HEK293 (cell line): ENCODE measurements around the gene ZFAND6.
"Not testable (repeated sequence)": the region's sequence is repeated elsewhere in the genome, so short reads cannot be mapped to it uniquely, and the experiment has no call there.

ENCODE experiments used
- CTCF ChIA-PET: fragments of 350-600 bp; formaldehyde crosslinking; extraction: SDS; loops from one replicate; lab custom pipeline; 2021; ENCODE audit warnings: antibody characterized with exemption; lab: Yijun Ruan, JAX
- POLR2A ChIA-PET: fragments of 300-600 bp; formaldehyde crosslinking; extraction: SDS; loops from one replicate; lab custom pipeline; 2020; ENCODE audit warnings: antibody characterized with exemption, inconsistent platforms; lab: Yijun Ruan, JAX
- H3K27ac ChIP-seq: fragments of 200-500 bp; sonication (Bioruptor generic); 2 replicates; pipeline ENCODE4 v1.5.1; 2014; ENCODE audit warnings: low read depth, low read length, control low read depth, inconsistent platforms; ENCODE audit errors: extremely low read depth
- H3K36me3 ChIP-seq, 2 experiments: fragments of 200-500 bp in 1 of 2; sonication (Bioruptor generic) in 1 of 2; 1 replicate in 1 of 2; 2 replicates in 1 of 2; pipeline ENCODE4 v1.5.1; 2014 to 2017; ENCODE audit warnings: inconsistent platforms in 2 of 2, low read length in 2 of 2; ENCODE audit not compliant: control insufficient read depth in 2 of 2, insufficient read depth in 1 of 2
- H3K4me1 ChIP-seq: fragments of 200-500 bp; sonication (Bioruptor generic); 2 replicates; pipeline ENCODE4 v1.5.1; 2014; ENCODE audit warnings: mild to moderate bottlenecking, low read length, inconsistent platforms; ENCODE audit not compliant: control insufficient read depth, insufficient read depth
- H3K4me3 ChIP-seq: 2 replicates; pipeline ENCODE4 v1.5.1; 2011; ENCODE audit warnings: low read depth, mild to moderate bottlenecking, control low read depth, low read length, moderate library complexity
- H3K9me3 ChIP-seq: fragments of 200-500 bp; sonication (Bioruptor generic); 2 replicates; pipeline ENCODE4 v1.5.1; 2014; ENCODE audit warnings: low read depth, low read length, inconsistent platforms; ENCODE audit not compliant: control insufficient read depth, insufficient read depth
- ATF2 ChIP-seq: fragments of 450-650 bp; formaldehyde crosslinking; IDR thresholded peaks from 2 replicates; pipeline ENCODE4 v1.5.1; 2016; ENCODE audit warnings: missing biosample characterization, missing genetic modification characterization, low read depth
- EGR2 ChIP-seq: fragments of 450-650 bp; formaldehyde crosslinking; IDR thresholded peaks from 2 replicates; pipeline ENCODE4 v1.5.1; 2016; ENCODE audit warnings: low read depth, missing biosample characterization, missing genetic modification characterization
- PATZ1 ChIP-seq: fragments of 450-650 bp; formaldehyde crosslinking; IDR thresholded peaks from 2 replicates; pipeline ENCODE4 v1.5.1; 2016; ENCODE audit warnings: missing biosample characterization, missing genetic modification characterization
- ZBTB1 ChIP-seq: fragments of 450-650 bp; formaldehyde crosslinking; IDR thresholded peaks from 2 replicates; pipeline ENCODE4 v1.5.1; 2016; ENCODE audit warnings: missing biosample characterization, missing genetic modification characterization
- ZBTB17 ChIP-seq: fragments of 450-650 bp; formaldehyde crosslinking; IDR thresholded peaks from 2 replicates; pipeline ENCODE4 v1.5.1; 2016; ENCODE audit warnings: missing biosample characterization, missing genetic modification characterization
- ZNF112 ChIP-seq: fragments of 450-650 bp; formaldehyde crosslinking; IDR thresholded peaks from 2 replicates; pipeline ENCODE4 v1.5.0; 2017; ENCODE audit warnings: missing biosample characterization, missing genetic modification characterization
- ZNF2 ChIP-seq: fragments of 450-650 bp; formaldehyde crosslinking; IDR thresholded peaks from 2 replicates; pipeline ENCODE4 v1.5.1; 2016; ENCODE audit warnings: missing biosample characterization, missing genetic modification characterization
- ZNF280D ChIP-seq: fragments of 450-650 bp; formaldehyde crosslinking; IDR thresholded peaks from 2 replicates; pipeline ENCODE4 v1.5.1; 2016; ENCODE audit warnings: missing biosample characterization, missing genetic modification characterization
- ZNF292 ChIP-seq: fragments of 450-650 bp; formaldehyde crosslinking; IDR thresholded peaks from 2 replicates; pipeline ENCODE4 v1.5.1; 2016; ENCODE audit warnings: low read depth, missing biosample characterization, missing genetic modification characterization, borderline replicate concordance
- ZNF548 ChIP-seq: fragments of 450-650 bp; formaldehyde crosslinking; IDR thresholded peaks from 2 replicates; pipeline ENCODE4 v1.5.1; 2016; ENCODE audit warnings: missing biosample characterization, missing genetic modification characterization
- ZNF549 ChIP-seq: fragments of 450-650 bp; IDR thresholded peaks from 2 replicates; pipeline ENCODE4 v1.5.1; 2018; ENCODE audit warnings: missing biosample characterization, missing genetic modification characterization, mild to moderate bottlenecking, inconsistent platforms, moderate library complexity
- ZNF558 ChIP-seq: fragments of 450-650 bp; formaldehyde crosslinking; IDR thresholded peaks from 2 replicates; pipeline ENCODE4 v1.5.1; 2016; ENCODE audit warnings: missing biosample characterization, missing genetic modification characterization
- ZNF626 ChIP-seq: fragments of 450-650 bp; sonication (Bioruptor Pico); formaldehyde crosslinking; IDR thresholded peaks from 2 replicates; pipeline ENCODE4 v1.5.1; 2018; ENCODE audit warnings: missing biosample characterization, missing genetic modification characterization, inconsistent platforms
- ZNF670 ChIP-seq: fragments of 450-650 bp; formaldehyde crosslinking; IDR thresholded peaks from 2 replicates; pipeline ENCODE4 v1.5.1; 2016; ENCODE audit warnings: missing biosample characterization, missing genetic modification characterization, low read depth
- ZNF692 ChIP-seq: fragments of 450-650 bp; formaldehyde crosslinking; IDR thresholded peaks from 2 replicates; pipeline ENCODE4 v1.5.1; 2016; ENCODE audit warnings: missing biosample characterization, missing genetic modification characterization
- ZNF843 ChIP-seq: fragments of 450-650 bp; formaldehyde crosslinking; IDR thresholded peaks from 2 replicates; pipeline ENCODE4 v1.5.1; 2016; ENCODE audit warnings: missing biosample characterization, missing genetic modification characterization

Gene ZFAND6

GRCh38 chr15:80154336-80154735 lies 94.9 kb downstream of the ZFAND6 start:
- Histone ChIP-seq H3K9me3 (no peaks in the 10 kb centered on the region), H3K27ac (no peak overlapping the region), H3K36me3 (peaks cover 0 to 10% of the 10 kb centered on the region in 2 experiments; a peak in 1 of 3 replicates), H3K4me3 (no peak overlapping the region), H3K4me1 (0 out of 2 replicates have a peak, but pooled peaks cover 3% of the 10 kb centered on the region)
- POLR2A ChIA-PET, result interaction anchor here (1.3 kb wide), 1 partner anchor 231 kb away, joined by 3 read pairs; no protein-coding TSS in a partner anchor
- CTCF ChIA-PET, result interaction anchor here (0.7 to 1.3 kb wide), 2 partner anchors 18 to 95 kb away, joined by 4 to 5 read pairs; no protein-coding TSS in a partner anchor
- TF ChIP-seq ZBTB17 (tag by site-specific recombination) (peak; percentile 83), ZNF626 (tag by site-specific recombination) (no peak), PATZ1 (no peak)

- POLR2A ChIA-PET, result no interaction called here
- Histone ChIP-seq H3K4me1 (0 out of 2 replicates have a peak, but pooled peaks cover 3% of the 10 kb centered on the region), H3K36me3 (peaks cover 0 to 16% of the 10 kb centered on the region in 2 experiments; a peak in 1 of 3 replicates), H3K9me3 (no peaks in the 10 kb centered on the region), H3K27ac (no peak overlapping the region), H3K4me3 (no peak overlapping the region)
- TF ChIP-seq ZNF549 (tag by site-specific recombination) (no peak), ZNF558 (tag by site-specific recombination) (no peak), ATF2 (tag by site-specific recombination) (no peak)
- CTCF ChIA-PET, result no interaction called here
These were observed 95.5 kb downstream of the ZFAND6 start for GRCh38 chr15:80155001-80155377.

- CTCF ChIA-PET, result interaction anchor here (1.1 to 1.3 kb wide), 2 partner anchors 88 to 302 kb away, joined by 3 to 4 read pairs; no protein-coding TSS in a partner anchor
- H3K4me3 ChIP-seq, H3K9me3 ChIP-seq, H3K27ac ChIP-seq, POLR2A ChIA-PET, H3K4me1 ChIP-seq: not testable (repeated sequence)
- peaks cover 0 to 20% of the 10 kb centered on the region in 2 experiments; a peak in 1 of 3 replicates for H3K36me3 ChIP-seq
These were observed 96.1 kb downstream of the ZFAND6 start for GRCh38 chr15:80155378-80156175.

GRCh38 chr15:80156176-80156720 lies 96.8 kb downstream of the ZFAND6 start:
- ChIA-PET POLR2A (no interaction called here), CTCF (interaction anchor here (0.6 to 1.3 kb wide), 4 partner anchors 16 to 303 kb away, joined by 3 to 4 read pairs (median 3); no protein-coding TSS in a partner anchor)
- peaks cover 0 to 20% of the 10 kb centered on the region in 2 experiments; a peak in 2 of 3 replicates for H3K36me3 ChIP-seq
- H3K9me3 ChIP-seq, result no peaks in the 10 kb centered on the region
- H3K27ac ChIP-seq, result no peak overlapping the region
- 0 out of 2 replicates have a peak, but pooled peaks cover 3% of the 10 kb centered on the region for H3K4me1 ChIP-seq
- no peak overlapping the region for H3K4me3 ChIP-seq
- TF ChIP-seq ZNF2 (no peak), ZNF670 (tag by site-specific recombination) (no peak), ZBTB1 (tag by site-specific recombination) (no peak), ZNF692 (tag by site-specific recombination) (no peak), ZNF112 (tag by site-specific recombination) (no peak), ZNF843 (tag by site-specific recombination) (no peak), ZNF292 (tag by site-specific recombination) (no peak), EGR2 (no peak), ZNF280D (tag by site-specific recombination) (no peak), ZNF548 (no peak)
